ENCODE measurements around the gene NFKBIB.

- TF ChIP-seq, protein P1, sequence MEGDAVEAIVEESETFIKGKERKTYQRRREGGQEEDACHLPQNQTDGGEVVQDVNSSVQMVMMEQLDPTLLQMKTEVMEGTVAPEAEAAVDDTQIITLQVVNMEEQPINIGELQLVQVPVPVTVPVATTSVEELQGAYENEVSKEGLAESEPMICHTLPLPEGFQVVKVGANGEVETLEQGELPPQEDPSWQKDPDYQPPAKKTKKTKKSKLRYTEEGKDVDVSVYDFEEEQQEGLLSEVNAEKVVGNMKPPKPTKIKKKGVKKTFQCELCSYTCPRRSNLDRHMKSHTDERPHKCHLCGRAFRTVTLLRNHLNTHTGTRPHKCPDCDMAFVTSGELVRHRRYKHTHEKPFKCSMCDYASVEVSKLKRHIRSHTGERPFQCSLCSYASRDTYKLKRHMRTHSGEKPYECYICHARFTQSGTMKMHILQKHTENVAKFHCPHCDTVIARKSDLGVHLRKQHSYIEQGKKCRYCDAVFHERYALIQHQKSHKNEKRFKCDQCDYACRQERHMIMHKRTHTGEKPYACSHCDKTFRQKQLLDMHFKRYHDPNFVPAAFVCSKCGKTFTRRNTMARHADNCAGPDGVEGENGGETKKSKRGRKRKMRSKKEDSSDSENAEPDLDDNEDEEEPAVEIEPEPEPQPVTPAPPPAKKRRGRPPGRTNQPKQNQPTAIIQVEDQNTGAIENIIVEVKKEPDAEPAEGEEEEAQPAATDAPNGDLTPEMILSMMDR (IDR thresholded peaks at IDR 0.05): no peak
- no peak for TF ChIP-seq EZH2 (IDR thresholded peaks at IDR 0.05)
These were observed 42.9 kb downstream of the NFKBIB start for GRCh38 chr19:38942471-38943181.

Data from neural progenitor cell (in vitro differentiated cells).